Progenitor cell of endocrine pancreas (in vitro differentiated cells): ENCODE results near the gene NKX3-2. TPM values are rescaled to one million over a fixed set of nuclear protein-coding genes. Genes with fewer than 3 reads are reported as not detected.

ENCODE experiments used
- DNase-seq: peaks from one replicate; pipeline ENCODE4 v3.0.0; 2021; ENCODE audit warnings: low spot score; ENCODE audit not compliant: unreplicated experiment
- H3K27ac Mint-ChIP-seq: 2 replicates; pipeline ENCODE4 v1.8.0; 2021; ENCODE audit warnings: mild to moderate bottlenecking, moderate library complexity, mixed read lengths
- H3K27me3 Mint-ChIP-seq: 2 replicates; pipeline ENCODE4 v1.8.0; 2021; ENCODE audit warnings: mixed read lengths
- H3K36me3 Mint-ChIP-seq: 2 replicates; pipeline ENCODE4 v1.8.0; 2022; ENCODE audit warnings: mixed read lengths; ENCODE audit not compliant: insufficient read depth
- H3K4me1 Mint-ChIP-seq: 2 replicates; pipeline ENCODE4 v1.8.0; 2021; ENCODE audit warnings: low read depth, mixed read lengths
- H3K4me3 Mint-ChIP-seq: 2 replicates; pipeline ENCODE4 v1.8.0; 2021; ENCODE audit warnings: low read depth, mild to moderate bottlenecking, moderate library complexity, mixed read lengths
- H3K9me3 Mint-ChIP-seq: 2 replicates; pipeline ENCODE4 v1.8.0; 2021; ENCODE audit warnings: low read depth, mixed read lengths
- total RNA-seq: library from RNA; stranded (reverse); gene quantifications from 2 replicates; pipeline ENCODE4 v1.2.1, GENCODE V29; 2021
- TF ChIP-seq, protein P1 (sequence below): fragments of 200-600 bp; sonication (generic); IDR thresholded peaks from one replicate; pipeline ENCODE4 v1.5.0; 2021; ENCODE audit warnings: antibody characterized with exemption, mild to moderate bottlenecking; ENCODE audit not compliant: unreplicated experiment

NKX3-2 gene
- total RNA-seq, 1 donor from 2014 or later = 2.1 TPM

- no peaks in the 10 kb centered on the region for H3K4me1 Mint-ChIP-seq
- H3K4me3 Mint-ChIP-seq = no peak overlapping the region
- no peak for DNase-seq
- H3K9me3 Mint-ChIP-seq = no peaks in the 10 kb centered on the region
- H3K36me3 Mint-ChIP-seq = no peaks in the 10 kb centered on the region
- TF ChIP-seq, protein P1, sequence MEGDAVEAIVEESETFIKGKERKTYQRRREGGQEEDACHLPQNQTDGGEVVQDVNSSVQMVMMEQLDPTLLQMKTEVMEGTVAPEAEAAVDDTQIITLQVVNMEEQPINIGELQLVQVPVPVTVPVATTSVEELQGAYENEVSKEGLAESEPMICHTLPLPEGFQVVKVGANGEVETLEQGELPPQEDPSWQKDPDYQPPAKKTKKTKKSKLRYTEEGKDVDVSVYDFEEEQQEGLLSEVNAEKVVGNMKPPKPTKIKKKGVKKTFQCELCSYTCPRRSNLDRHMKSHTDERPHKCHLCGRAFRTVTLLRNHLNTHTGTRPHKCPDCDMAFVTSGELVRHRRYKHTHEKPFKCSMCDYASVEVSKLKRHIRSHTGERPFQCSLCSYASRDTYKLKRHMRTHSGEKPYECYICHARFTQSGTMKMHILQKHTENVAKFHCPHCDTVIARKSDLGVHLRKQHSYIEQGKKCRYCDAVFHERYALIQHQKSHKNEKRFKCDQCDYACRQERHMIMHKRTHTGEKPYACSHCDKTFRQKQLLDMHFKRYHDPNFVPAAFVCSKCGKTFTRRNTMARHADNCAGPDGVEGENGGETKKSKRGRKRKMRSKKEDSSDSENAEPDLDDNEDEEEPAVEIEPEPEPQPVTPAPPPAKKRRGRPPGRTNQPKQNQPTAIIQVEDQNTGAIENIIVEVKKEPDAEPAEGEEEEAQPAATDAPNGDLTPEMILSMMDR = no peak
- H3K27ac Mint-ChIP-seq = no peak overlapping the region
- H3K27me3 Mint-ChIP-seq = peaks cover 91% of the 10 kb centered on the region
Observed at GRCh38 chr4:13534344-13535063, 9.8 kb downstream of the NKX3-2 start.

DNA sequence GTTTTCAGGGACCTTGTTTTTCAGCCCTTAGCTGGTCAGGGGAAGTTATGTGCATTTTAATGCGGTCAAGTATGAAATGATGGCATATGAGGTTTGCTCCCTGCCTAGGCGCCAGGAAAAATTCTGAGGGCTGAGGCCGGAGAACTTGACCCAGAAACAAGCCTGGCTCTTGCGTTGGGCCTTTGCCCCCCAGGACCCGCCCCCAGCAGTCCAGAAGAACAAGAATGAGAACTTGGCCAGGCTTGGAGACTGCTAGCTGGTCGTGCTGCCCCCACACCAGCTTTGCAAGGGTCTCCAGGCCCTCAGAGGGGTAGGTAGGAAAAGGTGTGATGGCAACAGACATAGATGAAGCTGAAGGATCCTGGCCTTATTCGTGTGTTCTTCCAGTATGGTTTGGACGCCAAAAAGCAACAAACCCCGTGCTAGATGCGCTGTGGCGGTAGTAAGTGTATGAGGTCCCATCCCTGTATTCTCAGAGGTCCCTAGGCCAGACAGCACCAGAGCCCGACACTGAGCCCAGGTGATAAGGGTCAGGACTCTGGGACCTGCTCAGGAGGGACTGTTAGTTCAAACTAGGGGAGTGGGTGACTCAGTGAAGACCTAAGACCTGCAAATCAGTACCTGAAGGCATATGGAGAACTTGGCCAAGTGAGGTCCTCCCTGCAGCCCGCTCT lies 10.5 kb downstream of the NKX3-2 start:
- peaks cover 89% of the 10 kb centered on the region for H3K27me3 Mint-ChIP-seq
- no peaks in the 10 kb centered on the region for H3K36me3 Mint-ChIP-seq
- no peaks in the 10 kb centered on the region for H3K4me1 Mint-ChIP-seq
- no peak overlapping the region for H3K4me3 Mint-ChIP-seq
- DNase-seq = no peak
- TF ChIP-seq, protein P1 = no peak
- no peak overlapping the region for H3K27ac Mint-ChIP-seq
- H3K9me3 Mint-ChIP-seq = no peaks in the 10 kb centered on the region

DNA sequence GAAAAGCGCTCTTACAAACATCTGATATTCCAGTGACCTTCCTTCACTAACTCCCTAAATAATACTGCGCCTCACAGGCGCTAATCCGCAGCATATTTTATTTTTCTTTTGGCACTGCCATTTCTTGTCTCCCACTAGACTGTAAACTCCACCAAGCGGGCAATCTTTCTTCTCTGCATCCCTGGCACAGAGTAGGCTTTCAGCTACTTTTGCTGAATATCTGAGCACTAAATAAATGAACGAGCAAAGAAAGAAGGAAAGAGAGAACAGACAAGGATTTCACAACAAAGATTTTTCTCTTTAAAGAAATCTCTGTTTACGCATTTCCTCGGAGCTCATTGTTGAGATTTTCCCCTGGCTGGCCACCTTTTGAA lies 12.7 kb downstream of the NKX3-2 start:
- Mint-ChIP-seq H3K4me3 (no peak overlapping the region), H3K9me3 (no peaks in the 10 kb centered on the region), H3K36me3 (no peaks in the 10 kb centered on the region), H3K4me1 (no peaks in the 10 kb centered on the region), H3K27me3 (peaks cover 80% of the 10 kb centered on the region), H3K27ac (no peak overlapping the region)
- no peak for DNase-seq
- TF ChIP-seq, protein P1 = no peak

- TF ChIP-seq, protein P1 = no peak
- H3K27me3 Mint-ChIP-seq = peaks cover 78% of the 10 kb centered on the region
- H3K4me1 Mint-ChIP-seq = no peaks in the 10 kb centered on the region
- DNase-seq = no peak
- no peaks in the 10 kb centered on the region for H3K9me3 Mint-ChIP-seq
- no peaks in the 10 kb centered on the region for H3K36me3 Mint-ChIP-seq
- peak overlapping the region; percentile 6 for H3K4me3 Mint-ChIP-seq
- no peak overlapping the region for H3K27ac Mint-ChIP-seq
Observed at GRCh38 chr4:13530823-13531624, 13.3 kb downstream of the NKX3-2 start.
